Neuronal stem cell (in vitro differentiated cells): ENCODE results near the gene ATM.
A peak's percentile ranks its signal among the peaks of the same experiment; 100 is the strongest.

ENCODE experiments used
- DNase-seq: peaks from one replicate; pipeline ENCODE4 v3.0.0-alpha.2; 2013; ENCODE audit warnings: low spot score
- H2AFZ ChIP-seq: one replicate; pipeline ENCODE4 v1.6.1; 2013; ENCODE audit warnings: mild to moderate bottlenecking, low read length, inconsistent platforms
- H2AK5ac ChIP-seq: 2 replicates; pipeline ENCODE4 v1.6.1; 2013; ENCODE audit warnings: low read depth, mild to moderate bottlenecking, inconsistent platforms, low read length, moderate library complexity, mixed read lengths
- H2BK120ac ChIP-seq: 2 replicates; pipeline ENCODE4 v1.6.1; 2013; ENCODE audit warnings: low read depth, mild to moderate bottlenecking, inconsistent platforms, low read length, moderate library complexity, mixed read lengths
- H2BK12ac ChIP-seq: one replicate; pipeline ENCODE4 v1.6.1; 2013; ENCODE audit warnings: low read length, inconsistent platforms
- H2BK15ac ChIP-seq: 2 replicates; pipeline ENCODE4 v1.6.1; 2013; ENCODE audit warnings: mild to moderate bottlenecking, low read length, inconsistent platforms, mixed read lengths
- H2BK5ac ChIP-seq: one replicate; pipeline ENCODE4 v1.6.1; 2013; ENCODE audit warnings: inconsistent platforms, mild to moderate bottlenecking, low read length, moderate library complexity
- H3K14ac ChIP-seq: one replicate; pipeline ENCODE4 v1.6.1; 2013; ENCODE audit warnings: low read length, inconsistent platforms
- H3K18ac ChIP-seq: 2 replicates; pipeline ENCODE4 v1.6.1; 2013; ENCODE audit warnings: low read length, inconsistent platforms
- H3K23ac ChIP-seq: 2 replicates; pipeline ENCODE4 v1.6.1; 2013; ENCODE audit warnings: low read depth, mild to moderate bottlenecking, mixed read lengths, low read length, inconsistent platforms; ENCODE audit not compliant: poor library complexity
- H3K27ac ChIP-seq: replicated peaks from 3 replicates; pipeline ENCODE4 v1.5.1; 2013; ENCODE audit warnings: low read length, inconsistent platforms
- H3K27me3 ChIP-seq, 3 experiments: 2 replicates each; pipeline ENCODE4 v1.6.1; 2013; ENCODE audit warnings: low read length in 3 of 3, mild to moderate bottlenecking in 2 of 3, inconsistent platforms in 1 of 3, low read depth in 1 of 3, mixed read lengths in 1 of 3, moderate library complexity in 1 of 3; ENCODE audit not compliant: control insufficient read depth in 3 of 3, insufficient read depth in 3 of 3
- H3K36me3 ChIP-seq, 2 donors: replicated peaks in 1 of 2; 2 replicates each; pipeline ENCODE4 v1.6.1; 2013; ENCODE audit warnings: low read length in 2 of 2; ENCODE audit not compliant: control insufficient read depth in 2 of 2, insufficient read depth in 2 of 2
- H3K4ac ChIP-seq: 2 replicates; pipeline ENCODE4 v1.6.1; 2013; ENCODE audit warnings: inconsistent platforms, mild to moderate bottlenecking, low read length, moderate library complexity
- H3K4me1 ChIP-seq, 2 donors: 1 replicate in 1 of 2; 2 replicates in 1 of 2; pipeline ENCODE4 v1.6.1; 2013; ENCODE audit warnings: low read length in 2 of 2, low read depth in 1 of 2; ENCODE audit not compliant: control insufficient read depth in 2 of 2, insufficient read depth in 1 of 2
- H3K4me2 ChIP-seq: one replicate; pipeline ENCODE4 v1.6.1; 2013; ENCODE audit warnings: mild to moderate bottlenecking, low read length, inconsistent platforms; ENCODE audit not compliant: insufficient read depth, poor library complexity, severe bottlenecking
- H3K4me3 ChIP-seq, 2 donors: 2 replicates each; pipeline ENCODE4 v1.5.1; 2013; ENCODE audit warnings: low read length in 2 of 2, mild to moderate bottlenecking in 2 of 2, inconsistent platforms in 1 of 2, moderate library complexity in 1 of 2
- H3K79me1 ChIP-seq: one replicate; pipeline ENCODE4 v1.6.1; 2013; ENCODE audit warnings: low read depth, mild to moderate bottlenecking, inconsistent platforms, low read length, moderate library complexity
- H3K9ac ChIP-seq: one replicate; pipeline ENCODE4 v1.6.1; 2013; ENCODE audit warnings: mild to moderate bottlenecking, low read depth, low read length, inconsistent platforms; ENCODE audit not compliant: poor library complexity
- H3K9me3 ChIP-seq, 2 donors: replicated peaks in 1 of 2; 2 replicates each; pipeline versions ENCODE3 to v1.6.1; 2013; ENCODE audit warnings: low read length in 2 of 2, mild to moderate bottlenecking in 2 of 2, inconsistent platforms in 1 of 2, low read depth in 1 of 2, mixed read lengths in 1 of 2, moderate library complexity in 1 of 2; ENCODE audit not compliant: control insufficient read depth in 2 of 2, insufficient read depth in 1 of 2
- H4K8ac ChIP-seq: one replicate; pipeline ENCODE4 v1.6.1; 2013; ENCODE audit warnings: low read depth, mild to moderate bottlenecking, inconsistent platforms, low read length, moderate library complexity
- H4K91ac ChIP-seq: one replicate; pipeline ENCODE4 v1.6.1; 2013; ENCODE audit warnings: low read length, low read depth, mild to moderate bottlenecking, inconsistent platforms; ENCODE audit not compliant: poor library complexity
- WGBS, 2 donors: extraction: QIAGEN DNeasy Blood & Tissue Kit; methylation state at CpG; one replicate each; pipeline ENCODE4 v1.1.7; 2013; ENCODE audit warnings: missing lambda C conversion rate in 2 of 2, mixed read lengths in 1 of 2; ENCODE audit not compliant: insufficient read length in 2 of 2, insufficient replicate concordance in 1 of 2; ENCODE audit errors: extremely low coverage in 2 of 2; 5-methylcytosine and 5-hydroxymethylcytosine counted together

Gene ATM

DNA sequence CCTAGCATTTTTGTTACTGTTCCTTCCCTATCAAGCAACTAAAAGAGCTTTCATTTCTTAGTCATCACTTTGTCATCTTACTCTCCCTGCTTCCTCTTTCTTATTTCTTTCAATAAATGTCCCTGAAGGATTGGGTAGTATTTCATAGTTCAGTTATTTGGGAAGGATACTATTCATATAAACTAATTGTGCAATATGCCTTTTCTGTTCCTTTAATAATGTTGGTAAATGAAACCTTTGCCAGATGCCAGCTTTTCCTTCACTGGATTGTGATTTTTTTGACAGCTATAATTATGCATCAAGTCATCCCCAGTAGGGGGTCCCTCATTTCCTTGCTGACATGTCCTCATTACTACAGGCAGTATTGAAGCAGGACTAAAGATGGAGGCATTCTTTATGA, 101.7 kb downstream of the ATM start:
- Histone ChIP-seq H4K8ac (no peak overlapping the region), H3K23ac (no peak overlapping the region), H3K14ac (no peak overlapping the region), H3K4me2 (no peak overlapping the region), H2BK5ac (no peak overlapping the region), H3K36me3 (peaks cover 3 to 99% of the 10 kb centered on the region in 2 donors), H3K9ac (no peak overlapping the region), H3K4me3 (no peak overlapping the region), H3K27ac (no peak overlapping the region), H3K27me3 (no peaks in the 10 kb centered on the region), H3K9me3 (no peaks in the 10 kb centered on the region), H3K18ac (no peak overlapping the region), H2BK120ac (no peak overlapping the region), H3K4ac (no peak overlapping the region), H3K4me1 (no peaks in the 10 kb centered on the region), H2BK12ac (no peak overlapping the region), H4K91ac (no peak overlapping the region), H2BK15ac (no peak overlapping the region), H3K79me1 (no peaks in the 10 kb centered on the region), H2AK5ac (no peak overlapping the region), H2AFZ (no peak overlapping the region)
- no peak for DNase-seq

GRCh38 chr11:108333403-108333899, 110.6 kb downstream of the ATM start:
- WGBS, 2 donors, result no CpG with 5 or more reads among the region's 2 CpGs
- Histone ChIP-seq H3K27ac (no peak overlapping the region), H2AK5ac (no peak overlapping the region), H3K9ac (no peak overlapping the region), H2BK12ac (no peak overlapping the region), H4K91ac (no peak overlapping the region), H3K23ac (no peak overlapping the region), H3K9me3 (no peaks in the 10 kb centered on the region), H3K4me1 (no peaks in the 10 kb centered on the region), H3K79me1 (no peaks in the 10 kb centered on the region), H3K14ac (no peak overlapping the region), H2BK5ac (no peak overlapping the region), H3K4ac (no peak overlapping the region), H2BK120ac (no peak overlapping the region), H3K27me3 (no peaks in the 10 kb centered on the region), H2AFZ (no peak overlapping the region), H4K8ac (no peak overlapping the region), H3K18ac (no peak overlapping the region), H3K36me3 (peaks cover 7 to 99% of the 10 kb centered on the region in 2 donors), H3K4me2 (no peak overlapping the region), H3K4me3 (no peak overlapping the region), H2BK15ac (no peak overlapping the region)
- no peak for DNase-seq

DNA sequence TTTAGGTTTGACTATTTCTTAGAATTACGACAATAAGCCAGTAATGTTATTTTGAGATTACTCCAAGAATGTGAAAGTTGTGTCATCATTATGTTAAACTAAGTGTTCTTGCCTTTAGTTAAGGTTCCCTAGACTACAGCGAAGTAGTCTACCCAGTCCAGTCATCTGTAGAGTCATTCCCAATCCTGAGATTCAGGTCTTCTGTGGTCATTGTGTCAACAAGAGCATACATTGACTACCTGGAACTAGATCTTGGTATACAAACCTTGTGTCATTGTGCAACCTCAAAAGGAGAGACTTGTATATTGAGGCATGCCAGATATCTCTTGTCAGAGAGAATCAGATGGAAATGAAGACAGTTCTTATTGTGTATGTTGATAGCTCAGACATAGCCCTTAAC, 115.9 kb downstream of the ATM start:
- H3K9ac ChIP-seq, result no peak overlapping the region
- peaks cover 0 to 9% of the 10 kb centered on the region in 2 donors for H3K4me1 ChIP-seq
- no peak overlapping the region for H3K4me3 ChIP-seq
- no peak overlapping the region for H4K91ac ChIP-seq
- H2AK5ac ChIP-seq, result no peak overlapping the region
- no CpG with 5 or more reads among the region's 2 CpGs for WGBS, 2 donors
- H2BK15ac ChIP-seq, result no peak overlapping the region
- no peak overlapping the region for H3K4me2 ChIP-seq
- no peak overlapping the region for H2BK12ac ChIP-seq
- H2BK5ac ChIP-seq, result no peak overlapping the region
- H3K4ac ChIP-seq, result no peak overlapping the region
- no peak overlapping the region for H4K8ac ChIP-seq
- H3K14ac ChIP-seq, result no peak overlapping the region
- H3K23ac ChIP-seq, result no peak overlapping the region
- H2AFZ ChIP-seq, result no peak overlapping the region
- H3K79me1 ChIP-seq, result no peaks in the 10 kb centered on the region
- peaks cover 2 to 51% of the 10 kb centered on the region in 2 donors for H3K36me3 ChIP-seq
- H3K9me3 ChIP-seq, result no peaks in the 10 kb centered on the region
- H3K18ac ChIP-seq, result no peak overlapping the region
- H2BK120ac ChIP-seq, result no peak overlapping the region
- no peak overlapping the region for H3K27ac ChIP-seq
- DNase-seq, result no peak
- H3K27me3 ChIP-seq, result no peaks in the 10 kb centered on the region

GRCh38 chr11:108340973-108341372, 118.1 kb downstream of the ATM start:
- no peak overlapping the region for H3K18ac ChIP-seq
- H3K23ac ChIP-seq, result peak overlapping the region; percentile 21
- DNase-seq, result no peak
- no peak overlapping the region for H3K4me2 ChIP-seq
- no peak overlapping the region for H3K9ac ChIP-seq
- no peak overlapping the region for H2BK5ac ChIP-seq
- H3K4ac ChIP-seq, result no peak overlapping the region
- H3K4me3 ChIP-seq, result no peak overlapping the region
- no peak overlapping the region for H2AFZ ChIP-seq
- H3K14ac ChIP-seq, result no peak overlapping the region
- H3K27ac ChIP-seq, result no peak overlapping the region
- no peak overlapping the region for H2BK12ac ChIP-seq
- H3K9me3 ChIP-seq, result no peaks in the 10 kb centered on the region
- H3K4me1 ChIP-seq, result peaks cover 0 to 9% of the 10 kb centered on the region in 2 donors
- WGBS, 2 donors, result no CpG with 5 or more reads among the region's 1 CpG
- H4K8ac ChIP-seq, result no peak overlapping the region
- H2AK5ac ChIP-seq, result no peak overlapping the region
- no peak overlapping the region for H4K91ac ChIP-seq
- H2BK15ac ChIP-seq, result no peak overlapping the region
- peaks cover 1 to 43% of the 10 kb centered on the region in 2 donors for H3K36me3 ChIP-seq
- no peaks in the 10 kb centered on the region for H3K79me1 ChIP-seq
- no peaks in the 10 kb centered on the region for H3K27me3 ChIP-seq
- H2BK120ac ChIP-seq, result no peak overlapping the region
